ENCODE measurements around the gene SGMS1.
"Not testable (repeated sequence)": the region's sequence is repeated elsewhere in the genome, so short reads cannot be mapped to it uniquely, and the experiment has no call there.

SGMS1 gene

DNA sequence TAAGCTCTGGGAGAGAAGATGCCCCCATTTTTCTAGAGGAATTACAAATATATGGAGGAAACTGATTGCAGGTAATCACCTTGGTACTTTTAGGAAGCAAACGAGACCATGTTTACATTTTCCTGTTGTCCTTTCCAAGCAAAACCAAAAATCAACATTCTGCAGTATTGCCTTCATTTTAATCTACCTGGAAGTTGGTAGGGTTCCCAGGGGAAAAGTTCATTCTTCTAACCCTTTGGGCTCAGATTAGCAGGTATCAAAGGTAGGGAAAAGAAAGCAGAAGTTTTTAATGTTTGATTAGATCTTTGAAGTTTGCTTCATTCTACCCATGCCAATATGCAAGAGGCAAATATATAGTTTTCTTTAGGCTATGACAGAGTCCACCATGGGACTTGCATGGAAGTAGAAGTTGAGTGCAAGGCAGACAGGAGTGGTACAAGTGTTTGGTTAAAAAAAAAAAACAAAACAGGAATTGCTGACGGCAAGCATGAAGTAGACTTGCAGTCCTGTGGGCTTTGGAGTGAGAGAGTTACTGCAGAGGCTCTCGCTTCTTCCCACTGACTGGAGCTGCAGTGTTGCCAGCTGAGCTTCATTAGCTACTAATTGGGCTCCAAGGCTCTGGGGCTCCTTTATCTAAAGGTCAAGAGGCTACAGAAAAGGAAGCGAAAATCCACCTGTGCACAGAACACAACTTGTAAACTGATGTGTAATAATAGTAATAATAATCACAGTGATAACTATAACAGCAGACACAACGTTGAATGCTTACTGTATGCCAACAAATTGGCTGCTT lies 343.5 kb downstream of the SGMS1 start:
- FAIRE-seq (no peak), DNase-seq (ENCODE audit: insufficient read length, low spot score) (no peak)
- TF ChIP-seq PAX5 (IDR thresholded peaks at IDR 0.05; ENCODE audit: insufficient read depth, low read length, severe bottlenecking), result no peak
- no peak for TF ChIP-seq POLR2A (IDR thresholded peaks at IDR 0.05; ENCODE audit: low read depth, low read length)
- no peak for TF ChIP-seq SPI1 (IDR thresholded peaks at IDR 0.05; ENCODE audit: low read depth, low read length)
- no peak for TF ChIP-seq POU2F2 (IDR thresholded peaks at IDR 0.05; ENCODE audit: low read depth, low read length)
- TF ChIP-seq POLR2AphosphoS5 (IDR thresholded peaks at IDR 0.05; ENCODE audit: low read depth, low read length), result no peak

- TF ChIP-seq POLR2AphosphoS5 (IDR thresholded peaks at IDR 0.05; ENCODE audit: low read depth, low read length) (no peak), TAF1 (IDR thresholded peaks at IDR 0.05; ENCODE audit: low read depth, low read length) (no peak), POLR2A (IDR thresholded peaks at IDR 0.05; ENCODE audit: low read depth, low read length) (no peak), SPI1 (IDR thresholded peaks at IDR 0.05; ENCODE audit: low read depth, low read length) (no peak), PAX5 (IDR thresholded peaks at IDR 0.05; ENCODE audit: insufficient read depth, low read length, severe bottlenecking) (no peak), POU2F2 (IDR thresholded peaks at IDR 0.05; ENCODE audit: low read depth, low read length) (no peak)
- DNase-seq (ENCODE audit: insufficient read length, low spot score), result no peak
- FAIRE-seq, result no peak
These were observed 344.3 kb downstream of the SGMS1 start for GRCh38 chr10:50279489-50279888.

DNA sequence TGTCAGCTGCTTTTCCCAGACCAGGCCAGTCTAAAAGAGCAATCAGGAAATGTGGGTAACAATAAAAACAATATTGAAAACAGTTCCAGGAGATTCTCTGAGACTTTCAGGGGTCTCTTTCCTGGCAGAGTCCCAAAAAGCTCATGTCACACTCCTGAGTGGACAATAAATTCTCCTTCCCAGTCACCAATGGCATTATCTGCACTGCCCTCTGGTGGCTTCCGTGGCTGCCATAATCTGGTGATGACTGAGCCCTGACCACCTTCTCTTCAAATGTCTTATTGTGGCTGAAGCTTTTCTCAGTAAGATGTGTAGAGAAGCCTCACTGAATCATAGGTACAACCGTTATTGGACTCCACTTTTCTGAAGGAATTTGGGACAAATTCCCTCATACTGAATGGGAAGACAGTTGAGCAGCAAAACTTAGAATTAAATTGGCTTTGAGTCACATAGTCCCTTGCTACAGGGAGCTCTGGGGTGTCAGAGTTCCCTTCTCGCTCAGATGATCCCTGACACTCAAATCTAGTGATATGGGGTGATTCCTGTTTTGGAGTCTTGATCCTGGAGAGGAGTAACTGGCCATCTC lies 348.0 kb downstream of the SGMS1 start:
- FAIRE-seq, result peak; percentile 81
- peak; percentile 11 for DNase-seq (ENCODE audit: insufficient read length, low spot score)

GRCh38 chr10:50272531-50272930 lies 351.2 kb downstream of the SGMS1 start:
- TF ChIP-seq POU2F2 (IDR thresholded peaks at IDR 0.05; ENCODE audit: low read depth, low read length), result no peak
- no peak for TF ChIP-seq SPI1 (IDR thresholded peaks at IDR 0.05; ENCODE audit: low read depth, low read length)
- TF ChIP-seq PAX5 (IDR thresholded peaks at IDR 0.05; ENCODE audit: insufficient read depth, low read length, severe bottlenecking), result no peak
- TF ChIP-seq POLR2A (IDR thresholded peaks at IDR 0.05; ENCODE audit: low read depth, low read length), result no peak
- TF ChIP-seq POLR2AphosphoS5 (IDR thresholded peaks at IDR 0.05; ENCODE audit: low read depth, low read length), result no peak
- no peak for TF ChIP-seq TAF1 (IDR thresholded peaks at IDR 0.05; ENCODE audit: low read depth, low read length)
- DNase-seq (ENCODE audit: insufficient read length, low spot score) (no peak), FAIRE-seq (no peak)

More for the DNA sequence above, 348.0 kb downstream of the SGMS1 start:
- TF ChIP-seq SPI1 (IDR thresholded peaks at IDR 0.05; ENCODE audit: low read depth, low read length) (no peak), PAX5 (IDR thresholded peaks at IDR 0.05; ENCODE audit: insufficient read depth, low read length, severe bottlenecking) (no peak), POLR2AphosphoS5 (IDR thresholded peaks at IDR 0.05; ENCODE audit: low read depth, low read length) (no peak), TAF1 (IDR thresholded peaks at IDR 0.05; ENCODE audit: low read depth, low read length) (no peak), POLR2A (IDR thresholded peaks at IDR 0.05; ENCODE audit: low read depth, low read length) (no peak), POU2F2 (IDR thresholded peaks at IDR 0.05; ENCODE audit: low read depth, low read length) (no peak)

DNA sequence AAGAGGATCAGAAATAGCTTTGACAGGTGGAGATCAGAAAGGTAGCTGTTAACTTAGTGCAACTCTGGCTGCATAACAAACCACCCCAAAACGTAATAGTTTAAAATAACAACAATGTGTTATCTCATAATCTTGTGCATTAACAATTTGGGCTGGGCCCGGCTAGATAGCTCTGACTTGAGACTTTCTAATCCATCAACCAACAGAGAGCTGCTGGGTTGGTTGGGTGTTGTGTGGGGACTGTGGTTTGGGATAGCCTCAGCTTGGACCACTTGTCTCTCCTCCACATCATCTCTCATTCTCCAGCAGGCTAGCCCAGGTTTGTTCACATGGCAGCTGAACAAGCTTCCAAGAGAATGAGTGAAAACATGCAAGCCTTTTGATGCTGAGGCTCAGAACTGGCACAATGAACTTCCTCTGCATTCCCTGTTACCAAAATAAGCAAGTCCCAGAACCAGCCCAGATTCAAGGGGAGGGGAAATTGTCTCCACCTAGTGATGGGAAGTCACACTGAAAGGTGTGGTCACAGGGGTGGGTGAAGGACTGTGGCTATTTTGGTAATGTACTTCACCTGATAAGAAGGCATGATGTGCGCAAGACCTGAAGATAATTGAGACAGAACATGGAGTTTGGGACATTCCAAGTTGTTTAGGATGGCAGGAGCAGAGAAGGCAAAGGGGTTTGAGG lies 352.0 kb downstream of the SGMS1 start:
- TF ChIP-seq POLR2AphosphoS5 (IDR thresholded peaks at IDR 0.05; ENCODE audit: low read depth, low read length) (no peak), SPI1 (IDR thresholded peaks at IDR 0.05; ENCODE audit: low read depth, low read length) (no peak), POLR2A (IDR thresholded peaks at IDR 0.05; ENCODE audit: low read depth, low read length) (no peak), TAF1 (IDR thresholded peaks at IDR 0.05; ENCODE audit: low read depth, low read length) (no peak), PAX5 (IDR thresholded peaks at IDR 0.05; ENCODE audit: insufficient read depth, low read length, severe bottlenecking) (no peak), POU2F2 (IDR thresholded peaks at IDR 0.05; ENCODE audit: low read depth, low read length) (no peak)
- FAIRE-seq, result no peak
- no peak for DNase-seq (ENCODE audit: insufficient read length, low spot score)

- DNase-seq (ENCODE audit: insufficient read length, low spot score); FAIRE-seq: not testable (repeated sequence)
These were observed 355.9 kb downstream of the SGMS1 start for GRCh38 chr10:50267877-50268276.

- DNase-seq (ENCODE audit: insufficient read length, low spot score); FAIRE-seq: not testable (repeated sequence)
These were observed 361.1 kb downstream of the SGMS1 start for GRCh38 chr10:50262625-50263024.

DNA sequence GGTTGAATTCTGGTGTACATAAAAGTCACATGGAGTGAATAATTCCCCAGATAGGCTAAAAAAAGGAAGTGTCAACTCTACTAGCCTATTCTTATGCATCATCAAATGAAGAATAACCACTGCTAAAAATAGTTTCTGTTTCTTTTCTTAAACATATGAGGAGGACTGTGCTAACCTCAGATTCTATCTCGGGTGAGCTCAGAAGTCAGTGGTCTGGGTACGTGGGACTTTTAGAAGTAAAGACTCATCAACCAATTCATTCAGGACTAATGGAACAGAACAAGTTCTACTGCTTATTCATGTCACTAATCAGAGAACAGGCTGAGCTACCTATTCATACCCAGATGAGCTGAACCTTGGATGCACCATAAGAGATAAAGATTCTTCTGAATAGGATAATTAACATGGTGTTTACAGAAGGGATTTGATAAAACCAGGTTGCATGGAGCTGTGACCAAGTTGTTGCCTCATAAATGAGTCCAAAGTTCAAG lies 362.9 kb downstream of the SGMS1 start:
- TF ChIP-seq POLR2AphosphoS5 (IDR thresholded peaks at IDR 0.05; ENCODE audit: low read depth, low read length) (no peak), POU2F2 (IDR thresholded peaks at IDR 0.05; ENCODE audit: low read depth, low read length) (0 out of 2 replicates have a peak, but pooled peaks have one; percentile 22), PAX5 (IDR thresholded peaks at IDR 0.05; ENCODE audit: insufficient read depth, low read length, severe bottlenecking) (peak; percentile 75), SPI1 (IDR thresholded peaks at IDR 0.05; ENCODE audit: low read depth, low read length) (peak; percentile 87)
- DNase-seq (ENCODE audit: insufficient read length, low spot score) (peak; percentile 31), FAIRE-seq (peak; percentile 52)

Measured in GM12891 (cell line).